Transverse colon (tissue), 3 donors: ENCODE measurements around the gene RABEP1.

Experiments
- POLR2A ChIP-seq: fragments of 450-650 bp; IDR thresholded peaks from one replicate; pipeline ENCODE4 v1.6.1; 2016; ENCODE audit warnings: antibody characterized with exemption, mild to moderate bottlenecking, moderate library complexity
- TF ChIP-seq, protein P1 (sequence below), 5 experiments: fragments of 200-600 bp in 3 of 5; fragments of 450-650 bp in 2 of 5; sonication (generic) in 3 of 5; IDR thresholded peaks; 1 replicate in 2 of 5; 2 replicates in 3 of 5; pipeline ENCODE4 v1.5.1; 2016 to 2017; ENCODE audit warnings: antibody characterized with exemption in 5 of 5, inconsistent platforms in 3 of 5, mild to moderate bottlenecking in 2 of 5, moderate library complexity in 1 of 5

DNA sequence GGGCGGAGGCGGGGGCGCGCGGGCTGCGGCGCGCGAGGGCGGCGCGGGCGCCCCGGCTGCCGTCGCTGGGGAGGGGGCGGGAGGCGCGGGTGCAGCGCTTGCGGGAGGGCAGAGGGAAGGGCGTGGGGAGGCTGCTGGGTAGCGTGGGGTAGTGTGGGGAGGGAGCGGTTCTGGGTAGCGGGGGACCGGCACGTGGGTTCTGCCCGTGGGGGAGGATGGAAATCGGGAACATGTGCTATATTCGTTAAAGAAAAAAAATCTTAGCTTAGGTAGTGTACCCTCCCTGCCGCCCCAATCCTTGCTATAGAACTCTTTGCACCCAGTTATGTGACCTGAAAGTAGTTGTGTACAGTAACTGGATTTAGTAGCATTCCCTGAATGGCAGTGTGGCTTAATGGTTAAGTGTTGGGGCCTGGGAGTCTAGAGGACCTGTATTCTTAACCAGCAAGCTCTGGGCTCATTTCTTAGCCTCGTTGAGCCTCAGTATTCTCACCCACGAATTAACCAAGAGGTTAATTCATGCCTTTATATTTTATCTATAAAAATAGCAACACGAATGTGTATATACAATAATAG, 646 bp downstream of the RABEP1 start:
- TF ChIP-seq, protein P1, sequence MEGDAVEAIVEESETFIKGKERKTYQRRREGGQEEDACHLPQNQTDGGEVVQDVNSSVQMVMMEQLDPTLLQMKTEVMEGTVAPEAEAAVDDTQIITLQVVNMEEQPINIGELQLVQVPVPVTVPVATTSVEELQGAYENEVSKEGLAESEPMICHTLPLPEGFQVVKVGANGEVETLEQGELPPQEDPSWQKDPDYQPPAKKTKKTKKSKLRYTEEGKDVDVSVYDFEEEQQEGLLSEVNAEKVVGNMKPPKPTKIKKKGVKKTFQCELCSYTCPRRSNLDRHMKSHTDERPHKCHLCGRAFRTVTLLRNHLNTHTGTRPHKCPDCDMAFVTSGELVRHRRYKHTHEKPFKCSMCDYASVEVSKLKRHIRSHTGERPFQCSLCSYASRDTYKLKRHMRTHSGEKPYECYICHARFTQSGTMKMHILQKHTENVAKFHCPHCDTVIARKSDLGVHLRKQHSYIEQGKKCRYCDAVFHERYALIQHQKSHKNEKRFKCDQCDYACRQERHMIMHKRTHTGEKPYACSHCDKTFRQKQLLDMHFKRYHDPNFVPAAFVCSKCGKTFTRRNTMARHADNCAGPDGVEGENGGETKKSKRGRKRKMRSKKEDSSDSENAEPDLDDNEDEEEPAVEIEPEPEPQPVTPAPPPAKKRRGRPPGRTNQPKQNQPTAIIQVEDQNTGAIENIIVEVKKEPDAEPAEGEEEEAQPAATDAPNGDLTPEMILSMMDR (IDR thresholded peaks at IDR 0.05), result no peak
- no peak for TF ChIP-seq POLR2A
